A549 (cell line): ENCODE results near the gene P2RX3. TPM values are rescaled to one million over a fixed set of nuclear protein-coding genes. Genes with fewer than 3 reads are reported as not detected.
A peak's percentile ranks its signal among the peaks of the same experiment; 100 is the strongest.

Source experiments
- ATAC-seq, 2 experiments: fragments of 200-7000 bp in 1 of 2; fragments of >200 bp in 1 of 2; cut with Nextera tagmentation in 1 of 2; cut with Tn5 transposase in 1 of 2; 3 replicates each; pipeline versions ENCODE4 v1.8.0 to v1.9.1; 2018 to 2020; ENCODE audit warnings: mild to moderate bottlenecking in 1 of 2, moderate library complexity in 1 of 2
- CTCF ChIA-PET: fragments of 300-600 bp; sonication (Branson Sonifier 250); formaldehyde crosslinking; extraction: SDS; loops from one replicate; lab custom pipeline; 2021; ENCODE audit warnings: antibody characterized with exemption, inconsistent platforms; lab: Yijun Ruan, JAX
- POLR2A ChIA-PET: fragments of 350-600 bp; formaldehyde crosslinking; extraction: SDS; loops from one replicate; lab custom pipeline; 2021; ENCODE audit warnings: antibody characterized with exemption, inconsistent platforms; lab: Yijun Ruan, JAX
- DNase-seq, 2 experiments: peaks; one replicate each; pipeline versions ENCODE4 v3.0.0 to v3.0.0-alpha.2; 2011 to 2016; ENCODE audit warnings: low read depth in 1 of 2, low spot score in 1 of 2
- FAIRE-seq: peaks from 2 replicates; lab custom pipeline; 2011; peaks lifted over from hg19 to GRCh38; lab: Jason Lieb, UNC
- H3K27ac ChIP-seq, 2 experiments: fragments of >200 bp; sonication (Bioruptor Twin); formaldehyde crosslinking; 3 replicates each; pipeline ENCODE4 v1.5.1; 2016 to 2017
- H3K4me1 ChIP-seq: fragments of >200 bp; sonication (Bioruptor Twin); formaldehyde crosslinking; 3 replicates; pipeline ENCODE4 v1.6.1; 2016
- H3K4me2 ChIP-seq: fragments of >200 bp; sonication (Bioruptor Twin); formaldehyde crosslinking; 3 replicates; pipeline ENCODE4 v1.6.1; 2016
- H3K4me3 ChIP-seq: fragments of >200 bp; sonication (Bioruptor Twin); formaldehyde crosslinking; 3 replicates; pipeline ENCODE4 v1.5.1; 2016
- H3K9me3 ChIP-seq: fragments of >200 bp; sonication (Bioruptor Twin); formaldehyde crosslinking; 3 replicates; pipeline ENCODE4 v1.6.1; 2016
- CBX8 ChIP-seq: fragments of 200-600 bp; sonication (generic); IDR thresholded peaks from 2 replicates; pipeline ENCODE4 v1.6.1; 2016
- CHD4 ChIP-seq: fragments of 200-600 bp; sonication (generic); IDR thresholded peaks from 2 replicates; pipeline ENCODE4 v1.6.1; 2016; ENCODE audit warnings: antibody characterized with exemption, mild to moderate bottlenecking, borderline replicate concordance
- EHF ChIP-seq: fragments of 250-450 bp; sonication (Bioruptor Pico); IDR thresholded peaks from 2 replicates; pipeline ENCODE4 v1.5.0; 2020; ENCODE audit warnings: mild to moderate bottlenecking
- EHMT2 ChIP-seq: fragments of 200-600 bp; sonication (generic); IDR thresholded peaks from 2 replicates; pipeline ENCODE4 v1.6.1; 2016; ENCODE audit warnings: antibody characterized with exemption, low read depth, mild to moderate bottlenecking, moderate library complexity
- EP300 ChIP-seq, 2 experiments: fragments of >200 bp; sonication (Bioruptor Twin); formaldehyde crosslinking; IDR thresholded peaks; 2 replicates in 1 of 2; 3 replicates in 1 of 2; pipeline ENCODE4 v1.6.1; 2016 to 2017
- FOSL2 ChIP-seq, 2 experiments: fragments of 450-650 bp in 1 of 2; fragments of >200 bp in 1 of 2; sonication (Bioruptor Twin) in 1 of 2; formaldehyde crosslinking; IDR thresholded peaks; 2 replicates each; pipeline versions ENCODE4 v1.5.0 to v1.6.1; 2016 to 2020; ENCODE audit warnings: mild to moderate bottlenecking in 1 of 2, moderate library complexity in 1 of 2
- GATA3 ChIP-seq: IDR thresholded peaks from 2 replicates; pipeline ENCODE4 v1.6.1; 2012; ENCODE audit warnings: borderline replicate concordance
- HOXB5 ChIP-seq: fragments of 250-450 bp; sonication (Bioruptor Pico); IDR thresholded peaks from 2 replicates; pipeline ENCODE4 v1.5.0; 2020; ENCODE audit warnings: mild to moderate bottlenecking, moderate library complexity
- KDM1A ChIP-seq: fragments of 200-600 bp; sonication (generic); IDR thresholded peaks from 2 replicates; pipeline ENCODE4 v1.6.1; 2016; ENCODE audit warnings: low read depth, mild to moderate bottlenecking
- NFE2L2 ChIP-seq: fragments of 150-350 bp; conservative IDR thresholded peaks from 2 replicates; pipeline ENCODE4 v1.6.1; 2014; ENCODE audit warnings: low read length
- POLR2A ChIP-seq: IDR thresholded peaks from 2 replicates; pipeline ENCODE4 v1.6.1; 2012; ENCODE audit warnings: mild to moderate bottlenecking, low read length
- RARB ChIP-seq: fragments of 250-450 bp; sonication (Bioruptor Pico); IDR thresholded peaks from 2 replicates; pipeline ENCODE4 v1.8.0; 2021; ENCODE audit warnings: mild to moderate bottlenecking, moderate library complexity
- RCOR1 ChIP-seq: fragments of 150-350 bp; IDR thresholded peaks from 2 replicates; pipeline ENCODE4 v1.6.1; 2014; ENCODE audit warnings: antibody characterized with exemption, low read length, low read depth
- RFX5 ChIP-seq: fragments of 450-650 bp; IDR thresholded peaks from 2 replicates; pipeline ENCODE4 v1.7.1; 2014; ENCODE audit warnings: antibody characterized with exemption, mild to moderate bottlenecking, moderate library complexity
- SMC3 ChIP-seq: fragments of >200 bp; sonication (Bioruptor Twin); formaldehyde crosslinking; IDR thresholded peaks from 3 replicates; pipeline ENCODE4 v1.6.1; 2018; ENCODE audit warnings: inconsistent platforms
- TP53 ChIP-seq: fragments of 250-450 bp; sonication (Bioruptor Pico); IDR thresholded peaks from 2 replicates; pipeline ENCODE4 v1.5.0; 2021; ENCODE audit warnings: mild to moderate bottlenecking, moderate library complexity
- ZFP36 ChIP-seq: fragments of 450-650 bp; IDR thresholded peaks from 2 replicates; pipeline ENCODE4 v1.6.1; 2014; ENCODE audit warnings: borderline replicate concordance; ENCODE audit not compliant: partially characterized antibody
- ZNF302 ChIP-seq: fragments of 250-450 bp; sonication (Bioruptor Pico); IDR thresholded peaks from 2 replicates; pipeline ENCODE4 v1.9.0; 2021; ENCODE audit warnings: inconsistent platforms, mild to moderate bottlenecking, moderate library complexity
- WGBS: methylation state at CpG from one replicate; pipeline ENCODE4 v1.1.6; 2017; ENCODE audit errors: missing lambda C conversion rate; 5-methylcytosine and 5-hydroxymethylcytosine counted together
- polyA plus RNA-seq, 4 experiments: library from polyadenylated mRNA; depleted of rRNA in 3 of 4; stranded (reverse); fragments of >200 nt; fragmentation: RNase III in 1 of 4; extraction: RNeasy Plus Mini Kit Qiagen cat#74134 plus additional on column Dnase treatment in 1 of 4; gene quantifications; 2 replicates in 3 of 4; 3 replicates in 1 of 4; pipeline ENCODE4 v1.2.3, GENCODE V29; 2011 to 2017
- TF ChIP-seq, protein P1 (sequence below): fragments of 250-450 bp; sonication (Bioruptor Pico); IDR thresholded peaks from 2 replicates; pipeline ENCODE4 v1.5.0; 2020; ENCODE audit warnings: low read depth, mild to moderate bottlenecking, moderate library complexity
- TF ChIP-seq, protein P2 (sequence below): IDR thresholded peaks from 2 replicates; pipeline ENCODE4 v1.6.1; 2012
- TF ChIP-seq, protein P3 (sequence below): IDR thresholded peaks from 2 replicates; pipeline ENCODE4 v1.6.1; 2012; ENCODE audit warnings: low read depth, borderline replicate concordance
- TF ChIP-seq, protein P4 (sequence below): fragments of >200 bp; sonication (Bioruptor Twin); formaldehyde crosslinking; IDR thresholded peaks from 3 replicates; pipeline ENCODE4 v1.5.1; 2016

Gene P2RX3
- polyA plus RNA-seq, 2 of the 4 experiments (the other 2 are of a cell fraction): 0.05 to 0.37 TPM

DNA sequence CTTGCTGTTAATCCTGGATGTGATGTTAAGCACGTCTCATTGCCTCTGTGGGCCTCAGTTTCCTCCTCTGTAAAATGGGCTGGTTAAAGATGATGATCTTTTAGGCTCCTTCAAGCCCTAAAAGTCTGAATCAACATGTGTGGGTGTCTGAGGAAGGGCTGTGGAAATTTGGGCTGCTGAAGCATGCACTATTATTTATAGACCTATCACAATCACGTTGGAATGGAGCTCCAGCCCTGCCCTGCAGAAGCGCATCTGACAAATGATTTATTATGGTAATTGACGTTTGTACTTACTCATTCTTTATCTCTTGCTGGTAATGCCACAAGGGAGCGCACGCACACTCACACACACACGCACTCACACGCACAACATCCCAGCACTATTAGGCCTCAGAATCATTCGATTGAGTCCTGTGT is 20.4 kb downstream of the P2RX3 start:
- Histone ChIP-seq H3K4me3 (no peak overlapping the region), H3K4me2 (peak overlapping the region; percentile 65), H3K4me1 (peaks cover 38% of the 10 kb centered on the region), H3K9me3 (peaks cover 5% of the 10 kb centered on the region; the same call in 1 of the 3 replicates), H3K27ac (peak overlapping the region; percentile 84 to 88)
- FAIRE-seq (no peak), ATAC-seq (peak; percentile 52 to 71), DNase-seq (peak in 1 of 2 experiments; percentile 84)
- TF ChIP-seq FOSL2 (IDR thresholded peaks at IDR 0.05) (no peak), FOSL2 (CRISPR knock-in tag; IDR thresholded peaks at IDR 0.05) (peak; percentile 74), TP53 (no peak), GATA3 (peak; percentile 90), EP300 (IDR thresholded peaks at IDR 0.05) (peak; percentile 40 to 51; a peak in 2 of 5 replicates), RCOR1 (no peak), HOXB5 (CRISPR knock-in tag) (peak; percentile 93), KDM1A (peak; percentile 38; the same call in 1 of the 2 replicates), CHD4 (peak; percentile 30; the same call in 1 of the 2 replicates), RARB (CRISPR knock-in tag) (no peak), SMC3 (0 out of 3 replicates have a peak, but pooled peaks have one; percentile 20)
- TF ChIP-seq, protein P1, sequence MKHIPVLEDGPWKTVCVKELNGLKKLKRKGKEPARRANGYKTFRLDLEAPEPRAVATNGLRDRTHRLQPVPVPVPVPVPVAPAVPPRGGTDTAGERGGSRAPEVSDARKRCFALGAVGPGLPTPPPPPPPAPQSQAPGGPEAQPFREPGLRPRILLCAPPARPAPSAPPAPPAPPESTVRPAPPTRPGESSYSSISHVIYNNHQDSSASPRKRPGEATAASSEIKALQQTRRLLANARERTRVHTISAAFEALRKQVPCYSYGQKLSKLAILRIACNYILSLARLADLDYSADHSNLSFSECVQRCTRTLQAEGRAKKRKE (CRISPR knock-in tag): peak; percentile 65; the same call in 1 of the 2 replicates
- TF ChIP-seq, protein P2, sequence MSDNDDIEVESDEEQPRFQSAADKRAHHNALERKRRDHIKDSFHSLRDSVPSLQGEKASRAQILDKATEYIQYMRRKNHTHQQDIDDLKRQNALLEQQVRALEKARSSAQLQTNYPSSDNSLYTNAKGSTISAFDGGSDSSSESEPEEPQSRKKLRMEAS: peak; percentile 41; the same call in 1 of the 2 replicates
- ChIA-PET CTCF (interaction anchor here (0.9 to 5.5 kb wide), 12 partner anchors 9 to 1154 kb away, joined by 3 to 33 read pairs (median 5); no protein-coding TSS in a partner anchor), POLR2A (interaction anchor here (0.6 kb wide), 1 partner anchor 98 kb away, joined by 3 read pairs; no protein-coding TSS in a partner anchor)
- 33% methylated on average over 9 of the region's 9 CpGs for WGBS

DNA sequence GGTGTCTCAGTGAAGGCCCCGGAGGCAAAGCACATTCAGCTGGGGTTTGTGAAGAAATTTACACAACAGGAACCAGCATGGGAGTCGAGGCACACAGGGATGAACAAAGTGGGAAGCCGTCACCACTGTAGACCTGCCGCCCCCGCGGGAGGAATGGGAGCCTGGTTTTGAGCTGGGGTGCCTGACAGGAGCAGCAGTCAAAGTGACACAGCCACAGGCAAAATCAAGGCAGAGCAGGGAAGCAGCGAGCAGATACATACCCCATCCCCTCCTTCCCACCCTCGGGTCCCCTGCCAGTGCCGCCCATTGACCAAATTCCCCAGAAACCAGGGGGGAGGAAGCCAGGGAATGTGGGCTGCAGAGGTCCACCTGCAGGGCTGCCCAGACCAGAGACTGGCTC is 20.8 kb downstream of the P2RX3 start:
- Histone ChIP-seq H3K9me3 (peaks cover 5% of the 10 kb centered on the region; the same call in 1 of the 3 replicates), H3K4me3 (no peak overlapping the region), H3K27ac (peak overlapping the region; percentile 84 to 88), H3K4me1 (peaks cover 38% of the 10 kb centered on the region), H3K4me2 (peak overlapping the region; percentile 65)
- CTCF ChIA-PET: interaction anchor here (0.9 to 5.5 kb wide), 11 partner anchors 9 to 1154 kb away, joined by 3 to 33 read pairs (median 5); no protein-coding TSS in a partner anchor
- POLR2A ChIA-PET: no interaction called here
- DNase-seq (no peak), ATAC-seq (peak in 1 of 2 experiments; percentile 26; a peak in 3 of 6 replicates), FAIRE-seq (no peak)
- TF ChIP-seq, protein P3, sequence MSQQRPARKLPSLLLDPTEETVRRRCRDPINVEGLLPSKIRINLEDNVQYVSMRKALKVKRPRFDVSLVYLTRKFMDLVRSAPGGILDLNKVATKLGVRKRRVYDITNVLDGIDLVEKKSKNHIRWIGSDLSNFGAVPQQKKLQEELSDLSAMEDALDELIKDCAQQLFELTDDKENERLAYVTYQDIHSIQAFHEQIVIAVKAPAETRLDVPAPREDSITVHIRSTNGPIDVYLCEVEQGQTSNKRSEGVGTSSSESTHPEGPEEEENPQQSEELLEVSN: 0 out of 2 replicates have a peak, but pooled peaks have one; percentile 24
- no peak for TF ChIP-seq CBX8
- TF ChIP-seq, all 56 proteins: peak for 1
- 58% methylated on average over 9 of the region's 9 CpGs for WGBS

DNA sequence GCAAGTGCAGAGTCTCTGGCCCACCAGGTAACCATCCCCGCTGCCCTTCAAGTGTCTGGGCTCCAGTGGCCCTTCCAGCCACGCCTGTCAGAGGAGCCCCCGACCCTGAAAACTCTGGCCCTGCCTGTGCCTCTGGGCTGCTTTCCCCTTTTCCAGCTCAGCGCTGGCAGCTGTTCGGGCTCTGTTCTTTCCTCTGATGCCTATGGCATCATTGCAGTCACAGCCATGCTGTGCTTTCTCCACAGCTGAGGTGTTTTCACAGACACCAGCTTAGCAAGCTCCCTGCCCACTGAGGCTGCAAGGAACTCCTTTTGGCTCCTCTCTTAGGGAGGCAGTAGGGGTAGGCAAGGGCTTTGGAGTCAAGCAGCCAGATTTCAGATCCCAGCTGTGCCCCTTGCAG is 21.2 kb downstream of the P2RX3 start:
- POLR2A ChIA-PET: no interaction called here
- FAIRE-seq: no peak
- 73% methylated on average over 5 of the region's 5 CpGs for WGBS
- peak; percentile 26; a peak in 4 of 6 replicates for ATAC-seq
- DNase-seq: no peak
- Histone ChIP-seq H3K27ac (peak overlapping the region; percentile 84 to 88), H3K4me2 (peak overlapping the region; percentile 65), H3K4me3 (no peak overlapping the region)
- TF ChIP-seq, protein P4, sequence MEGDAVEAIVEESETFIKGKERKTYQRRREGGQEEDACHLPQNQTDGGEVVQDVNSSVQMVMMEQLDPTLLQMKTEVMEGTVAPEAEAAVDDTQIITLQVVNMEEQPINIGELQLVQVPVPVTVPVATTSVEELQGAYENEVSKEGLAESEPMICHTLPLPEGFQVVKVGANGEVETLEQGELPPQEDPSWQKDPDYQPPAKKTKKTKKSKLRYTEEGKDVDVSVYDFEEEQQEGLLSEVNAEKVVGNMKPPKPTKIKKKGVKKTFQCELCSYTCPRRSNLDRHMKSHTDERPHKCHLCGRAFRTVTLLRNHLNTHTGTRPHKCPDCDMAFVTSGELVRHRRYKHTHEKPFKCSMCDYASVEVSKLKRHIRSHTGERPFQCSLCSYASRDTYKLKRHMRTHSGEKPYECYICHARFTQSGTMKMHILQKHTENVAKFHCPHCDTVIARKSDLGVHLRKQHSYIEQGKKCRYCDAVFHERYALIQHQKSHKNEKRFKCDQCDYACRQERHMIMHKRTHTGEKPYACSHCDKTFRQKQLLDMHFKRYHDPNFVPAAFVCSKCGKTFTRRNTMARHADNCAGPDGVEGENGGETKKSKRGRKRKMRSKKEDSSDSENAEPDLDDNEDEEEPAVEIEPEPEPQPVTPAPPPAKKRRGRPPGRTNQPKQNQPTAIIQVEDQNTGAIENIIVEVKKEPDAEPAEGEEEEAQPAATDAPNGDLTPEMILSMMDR: no peak
- TF ChIP-seq POLR2A (no peak), ZNF302 (CRISPR knock-in tag) (no peak), EHMT2 (no peak), CHD4 (no peak), EHF (CRISPR knock-in tag) (no peak), RFX5 (no peak), GATA3 (no peak), ZFP36 (no peak), NFE2L2 (no peak)
- TF ChIP-seq, all 56 proteins: peak for 0
- Histone ChIP-seq H3K9me3 (peaks cover 5% of the 10 kb centered on the region; the same call in 1 of the 3 replicates), H3K4me1 (peaks cover 38% of the 10 kb centered on the region)
- CTCF ChIA-PET: interaction anchor here (0.9 to 5.5 kb wide), 14 partner anchors 9 to 1153 kb away, joined by 3 to 33 read pairs (median 5); no protein-coding TSS in a partner anchor
